GM18870 (cell line): Measurements from ENCODE around the gene LOXHD1.

Experiments
- ATAC-seq: cut with Tn5 transposase; IDR thresholded peaks from one replicate; pipeline ENCODE4 v1.9.1; 2021; ENCODE audit warnings: moderate library complexity; ENCODE audit not compliant: unreplicated experiment

LOXHD1 gene

DNA sequence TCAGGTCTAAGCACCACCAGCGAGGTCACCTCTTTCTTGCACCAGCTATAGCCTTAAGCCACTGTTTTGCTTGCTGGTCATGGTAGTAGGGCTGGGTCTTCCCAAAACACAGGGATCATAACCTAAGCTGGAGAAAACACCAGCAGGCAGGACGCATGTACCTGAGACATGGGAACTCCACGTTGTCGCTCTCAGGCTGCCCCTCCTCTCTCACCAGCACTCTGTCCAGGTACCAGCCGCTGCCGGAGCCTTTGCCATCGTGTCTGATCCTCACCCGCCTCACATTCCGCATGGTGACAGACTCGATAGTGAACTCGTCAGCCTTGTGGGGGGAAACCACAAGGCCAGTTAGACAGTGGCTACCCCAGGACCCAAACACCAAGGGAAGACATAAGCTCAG lies 79.5 kb downstream of the LOXHD1 start:
- no peak for ATAC-seq

- ATAC-seq: no peak
Observed at GRCh38 chr18:46575851-46576250, 81.2 kb downstream of the LOXHD1 start.

DNA sequence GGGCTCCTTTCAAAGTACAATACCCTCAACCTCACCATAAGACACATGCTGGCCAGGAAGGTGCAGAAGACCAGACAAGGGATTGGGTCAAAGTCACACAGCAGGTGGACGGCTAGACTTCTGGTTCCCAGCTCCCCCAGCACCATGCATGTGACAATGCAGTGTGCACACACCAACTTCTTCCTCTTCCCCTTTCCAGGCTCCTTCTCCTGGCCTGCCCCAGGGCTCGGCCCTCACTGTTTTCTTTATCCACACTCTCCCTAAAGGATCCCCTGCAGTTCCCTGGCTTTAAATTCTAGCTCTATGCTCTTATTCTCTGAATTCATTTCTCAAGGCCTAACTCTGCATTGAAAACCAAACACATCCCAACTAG lies 82.3 kb downstream of the LOXHD1 start:
- no peak for ATAC-seq

DNA sequence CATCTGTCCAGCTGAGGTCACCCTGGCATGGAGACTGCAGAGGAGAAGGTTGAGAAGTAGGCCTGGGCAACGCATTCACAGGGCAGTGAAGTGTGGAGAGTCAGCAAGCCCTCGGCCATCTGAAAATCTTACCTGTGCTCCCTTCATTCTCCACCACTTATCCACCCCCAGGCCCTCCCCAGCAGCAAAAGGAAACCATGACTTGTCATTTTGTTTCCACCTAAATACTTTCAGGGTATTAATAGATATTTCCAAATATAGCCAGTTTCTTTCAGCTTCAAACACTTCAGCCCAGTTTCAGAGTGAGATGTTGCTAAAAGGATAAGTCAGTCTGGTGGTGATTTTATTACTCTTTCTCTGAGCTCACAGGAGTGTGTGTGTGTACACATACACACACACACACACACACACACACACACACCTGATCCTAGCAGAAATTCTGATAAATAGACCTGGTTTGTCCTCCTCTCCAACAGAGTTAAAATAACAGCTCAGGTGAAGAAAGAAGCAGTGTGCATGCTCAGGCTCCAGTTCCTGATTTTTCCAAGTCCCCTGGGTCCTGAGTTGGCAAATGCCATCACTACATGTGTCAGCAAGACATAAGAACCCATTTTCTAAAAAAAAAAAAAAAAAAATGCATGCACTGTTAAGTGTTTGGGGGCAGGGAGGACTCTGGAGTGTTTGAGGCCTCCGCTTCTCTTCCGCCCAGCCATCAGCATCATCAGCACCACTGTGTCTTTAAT lies 82.8 kb downstream of the LOXHD1 start:
- ATAC-seq: peak; percentile 69

- no peak for ATAC-seq
Observed at GRCh38 chr18:46573156-46573555, 83.9 kb downstream of the LOXHD1 start.

GRCh38 chr18:46571756-46572155 lies 85.3 kb downstream of the LOXHD1 start:
- no peak for ATAC-seq

DNA sequence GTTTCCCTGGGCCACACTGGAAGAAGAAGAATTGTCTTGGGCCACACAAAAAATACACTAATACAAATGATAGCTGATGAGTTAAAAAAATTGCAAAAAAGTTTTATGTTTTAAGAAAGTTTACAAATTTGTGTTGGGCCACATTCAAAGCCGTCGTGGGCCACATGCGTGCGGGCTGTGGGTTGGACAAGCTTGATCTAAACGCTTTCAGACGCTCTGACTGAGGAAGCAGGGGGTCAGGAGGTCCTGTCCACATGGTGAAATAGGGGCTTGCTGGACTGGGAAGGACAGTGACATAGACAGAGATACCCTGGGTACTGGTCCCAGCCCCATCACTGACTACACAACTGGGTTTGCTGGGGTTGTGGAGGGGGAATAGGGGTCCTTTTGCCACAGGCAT lies 86.4 kb downstream of the LOXHD1 start:
- no peak for ATAC-seq

DNA sequence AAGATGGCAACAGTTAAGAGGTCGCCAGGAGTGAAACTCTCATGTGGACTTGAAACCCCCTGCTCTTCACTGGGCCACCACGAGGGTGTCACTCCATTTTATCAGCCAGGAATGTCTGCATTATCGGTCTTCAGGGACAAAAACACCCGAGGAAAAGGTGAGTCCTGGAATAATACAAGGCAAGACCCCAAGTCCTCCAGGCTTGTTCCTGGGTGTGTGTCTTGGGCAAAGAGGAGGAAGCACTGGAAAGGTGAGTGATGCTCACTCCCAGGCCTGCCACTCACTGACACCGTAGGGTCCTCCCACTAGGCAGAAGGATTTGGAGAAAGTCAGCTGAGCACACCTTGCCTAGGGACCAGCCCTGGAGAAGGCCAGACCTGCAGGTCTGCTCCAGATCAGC lies 86.9 kb downstream of the LOXHD1 start:
- no peak for ATAC-seq

DNA sequence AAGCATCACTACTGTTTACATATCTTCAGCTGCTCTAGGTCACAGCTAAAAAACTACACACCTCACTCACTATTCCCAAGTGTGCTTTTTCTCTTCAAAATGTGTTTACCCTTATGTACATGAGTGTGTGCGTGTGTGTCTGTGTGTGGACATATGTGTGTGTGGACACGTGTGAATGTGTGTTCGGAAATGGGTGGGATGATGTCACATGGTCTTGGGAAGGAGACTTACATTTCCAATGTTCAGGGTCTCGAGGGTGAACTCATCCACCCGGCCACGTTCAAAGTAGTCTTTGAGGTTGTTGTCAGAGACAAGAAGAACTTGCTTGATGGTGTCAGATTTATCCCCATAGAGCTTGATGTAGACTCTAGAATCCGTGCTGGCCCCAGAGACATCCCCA lies 87.8 kb downstream of the LOXHD1 start:
- no peak for ATAC-seq

DNA sequence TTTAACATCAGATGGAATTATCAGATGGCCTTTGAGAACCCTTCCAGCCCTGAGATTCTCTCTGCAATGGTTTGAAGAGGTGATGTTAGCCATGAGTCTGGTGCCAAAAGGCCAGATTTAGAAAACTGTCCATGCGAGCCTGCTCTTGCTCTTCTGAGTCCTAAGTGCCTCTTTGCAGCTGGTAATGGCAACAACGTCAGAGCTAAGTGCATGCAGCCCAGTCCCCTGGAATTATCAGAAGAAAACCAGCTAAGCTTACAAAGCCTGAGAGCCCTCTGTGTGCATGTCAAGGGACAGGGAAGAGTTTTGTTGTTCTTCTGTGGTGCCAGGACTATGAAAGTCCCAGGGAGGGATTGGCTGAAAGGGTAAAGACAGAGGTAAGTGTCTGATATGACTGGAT lies 89.8 kb downstream of the LOXHD1 start:
- ATAC-seq: no peak

GRCh38 chr18:46566111-46566510 lies 90.9 kb downstream of the LOXHD1 start:
- no peak for ATAC-seq

DNA sequence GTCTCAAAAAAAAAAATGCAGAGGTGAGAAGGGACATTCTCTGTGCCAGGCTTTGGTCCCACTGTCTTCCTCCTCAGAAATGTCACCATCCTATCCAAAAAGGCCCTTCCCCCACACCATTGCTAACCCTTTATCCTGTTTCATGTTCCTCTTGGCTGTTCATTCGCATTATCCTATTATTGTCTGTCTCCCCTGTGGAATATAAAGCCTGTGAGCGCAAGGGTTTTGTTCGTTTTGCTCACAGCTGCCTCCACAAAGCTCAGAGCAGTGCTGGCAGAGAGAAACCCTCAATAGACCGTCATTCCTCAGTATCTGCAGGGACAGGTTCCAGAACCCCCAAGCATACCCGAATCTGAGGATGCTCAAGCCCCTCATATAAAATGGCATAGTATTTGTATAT lies 91.8 kb downstream of the LOXHD1 start:
- ATAC-seq: no peak

DNA sequence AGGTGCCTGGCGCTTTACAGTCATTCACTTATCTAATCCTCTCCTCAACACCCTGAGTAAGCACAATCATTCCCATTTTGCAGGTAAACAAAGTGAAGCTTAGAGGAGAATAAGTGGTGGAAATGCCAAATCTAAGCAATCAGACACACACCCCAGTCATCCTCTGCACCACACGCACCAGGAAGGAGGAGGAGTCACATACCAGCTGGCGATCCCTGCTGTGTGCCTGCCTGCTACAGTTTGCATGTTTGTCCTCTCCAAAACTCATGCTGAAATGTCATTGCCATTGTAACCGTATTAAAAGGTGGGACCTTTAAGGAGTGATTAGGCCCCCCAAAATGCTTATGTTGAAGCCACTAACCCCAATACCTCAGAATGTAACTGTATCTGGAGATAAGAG lies 93.7 kb downstream of the LOXHD1 start:
- ATAC-seq: no peak

DNA sequence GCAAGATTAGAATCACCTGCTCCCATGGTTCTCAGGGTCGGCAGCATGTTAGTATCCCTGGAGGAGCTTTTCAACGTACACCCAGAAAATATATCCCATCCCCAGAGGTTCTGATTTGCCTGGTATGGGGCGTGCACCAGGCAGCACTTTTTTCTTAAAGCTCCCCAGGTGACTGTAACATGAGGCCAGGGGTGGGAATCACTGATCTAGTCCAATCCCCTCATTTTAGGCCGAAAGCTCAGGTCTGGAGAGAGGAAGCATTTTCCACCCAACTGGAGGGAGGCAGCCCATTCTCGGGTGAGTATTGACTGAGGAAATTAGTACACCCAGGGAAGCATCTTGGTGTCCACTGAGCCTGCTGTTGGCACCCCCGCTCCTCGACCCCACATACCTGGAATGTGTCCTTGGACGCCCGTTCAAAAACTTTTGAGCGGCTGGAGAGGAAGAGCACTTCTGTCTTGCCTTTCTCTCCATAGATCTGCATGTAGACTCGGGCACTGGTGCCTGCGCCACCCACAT lies 94.3 kb downstream of the LOXHD1 start:
- ATAC-seq: no peak

DNA sequence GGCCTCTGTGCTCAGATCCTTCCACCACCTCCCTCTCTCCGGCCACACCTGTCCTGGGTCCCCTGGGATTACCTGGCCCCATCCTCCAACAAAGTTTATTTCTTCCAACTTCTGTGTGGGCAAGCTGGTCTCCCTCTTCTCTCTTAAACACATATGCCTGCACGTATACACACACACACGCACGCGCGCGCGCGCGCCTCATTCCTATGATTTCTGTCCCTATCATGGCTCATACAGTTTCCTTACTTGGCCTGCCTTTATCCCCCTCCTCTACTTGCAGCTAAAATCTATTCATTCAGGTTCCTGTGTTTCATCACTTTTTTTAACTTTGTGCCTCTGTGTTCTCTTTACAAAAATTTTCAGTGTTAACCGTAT lies 96.4 kb downstream of the LOXHD1 start:
- no peak for ATAC-seq

DNA sequence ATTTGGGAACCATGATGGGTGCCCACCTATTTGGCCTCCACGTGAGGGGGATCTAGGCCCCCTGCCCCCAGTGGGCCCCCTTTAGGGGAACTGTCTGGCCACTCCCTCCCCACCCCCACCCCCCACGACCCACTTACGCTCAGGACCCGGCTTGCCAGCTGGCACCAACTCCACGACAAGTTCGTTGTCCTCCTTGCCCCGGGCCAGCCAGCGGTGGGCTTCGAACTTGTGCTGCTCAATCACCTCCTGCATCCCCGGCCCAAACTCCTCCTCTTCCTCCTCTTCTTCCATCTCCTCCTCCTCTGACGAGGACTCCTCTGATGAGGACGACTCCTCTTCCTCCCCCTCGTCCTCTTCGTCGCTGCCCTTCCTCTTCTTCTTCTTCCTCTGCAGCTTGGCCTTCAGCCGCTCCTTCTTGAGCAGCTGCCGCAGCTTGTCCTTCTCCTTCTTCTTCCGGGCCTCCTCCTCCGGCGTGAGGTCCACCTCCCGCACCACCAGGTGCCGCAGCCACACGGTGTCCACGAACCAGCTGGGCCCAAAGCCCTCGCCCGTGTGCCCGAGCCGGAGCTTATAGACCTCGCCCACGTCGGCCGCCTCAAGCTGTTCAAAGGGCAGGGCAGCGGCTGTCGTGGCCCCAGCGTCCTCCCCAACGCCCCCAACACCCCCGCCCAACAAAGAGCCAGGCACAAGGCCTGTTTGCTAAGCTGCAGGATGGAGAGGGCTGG lies 96.9 kb downstream of the LOXHD1 start:
- ATAC-seq: no peak

GRCh38 chr18:46559296-46559695 lies 97.7 kb downstream of the LOXHD1 start:
- no peak for ATAC-seq

- ATAC-seq: no peak
Observed at GRCh38 chr18:46556590-46557206, 100.3 kb downstream of the LOXHD1 start.

GRCh38 chr18:46555724-46556123 lies 101.3 kb downstream of the LOXHD1 start:
- ATAC-seq: no peak

- no peak for ATAC-seq
Observed at GRCh38 chr18:46555213-46555612, 101.8 kb downstream of the LOXHD1 start.

- no peak for ATAC-seq
Observed at GRCh38 chr18:46554406-46555080, 102.5 kb downstream of the LOXHD1 start.

GRCh38 chr18:46550609-46551008 lies 106.4 kb downstream of the LOXHD1 start:
- no peak for ATAC-seq
